Progenitor cell of endocrine pancreas (in vitro differentiated cells): ENCODE measurements around the gene PIK3R6. TPM values are rescaled to one million over a fixed set of nuclear protein-coding genes. Genes with fewer than 3 reads are reported as not detected.

Source experiments
- DNase-seq: peaks from one replicate; pipeline ENCODE4 v3.0.0; 2021; ENCODE audit warnings: low spot score; ENCODE audit not compliant: unreplicated experiment
- H3K27ac Mint-ChIP-seq: 2 replicates; pipeline ENCODE4 v1.8.0; 2021; ENCODE audit warnings: mild to moderate bottlenecking, moderate library complexity, mixed read lengths
- H3K27me3 Mint-ChIP-seq: 2 replicates; pipeline ENCODE4 v1.8.0; 2021; ENCODE audit warnings: mixed read lengths
- H3K36me3 Mint-ChIP-seq: 2 replicates; pipeline ENCODE4 v1.8.0; 2022; ENCODE audit warnings: mixed read lengths; ENCODE audit not compliant: insufficient read depth
- H3K4me1 Mint-ChIP-seq: 2 replicates; pipeline ENCODE4 v1.8.0; 2021; ENCODE audit warnings: low read depth, mixed read lengths
- H3K4me3 Mint-ChIP-seq: 2 replicates; pipeline ENCODE4 v1.8.0; 2021; ENCODE audit warnings: low read depth, mild to moderate bottlenecking, moderate library complexity, mixed read lengths
- H3K9me3 Mint-ChIP-seq: 2 replicates; pipeline ENCODE4 v1.8.0; 2021; ENCODE audit warnings: low read depth, mixed read lengths
- total RNA-seq: library from RNA; stranded (reverse); gene quantifications from 2 replicates; pipeline ENCODE4 v1.2.1, GENCODE V29; 2021
- TF ChIP-seq, protein P1 (sequence below): fragments of 200-600 bp; sonication (generic); IDR thresholded peaks from one replicate; pipeline ENCODE4 v1.5.0; 2021; ENCODE audit warnings: antibody characterized with exemption, mild to moderate bottlenecking; ENCODE audit not compliant: unreplicated experiment

Gene PIK3R6
- total RNA-seq, 1 donor from 2014 or later, result 0.07 TPM

DNA sequence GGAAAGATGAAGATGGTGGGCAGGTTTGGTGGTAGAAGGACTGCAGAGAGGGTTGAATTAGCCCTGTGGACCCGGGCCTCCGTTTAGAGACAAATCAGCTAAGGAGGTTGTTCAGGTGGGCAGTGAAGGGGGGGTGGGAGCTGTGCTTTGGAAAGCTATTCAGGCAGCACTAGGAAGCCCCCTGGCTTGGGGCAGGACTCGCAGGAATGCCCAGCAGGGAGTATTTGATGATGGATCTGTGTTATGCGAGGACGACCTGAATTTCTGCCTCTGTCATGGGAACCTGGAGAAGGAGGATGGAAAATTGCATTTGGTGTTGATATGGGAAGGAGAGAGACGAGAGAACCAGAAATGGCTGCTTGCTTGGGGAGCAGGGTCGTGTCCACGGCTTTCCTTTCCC is 112.6 kb downstream of the PIK3R6 start:
- H3K36me3 Mint-ChIP-seq, result no peaks in the 10 kb centered on the region
- H3K27ac Mint-ChIP-seq, result no peak overlapping the region
- no peak overlapping the region for H3K4me3 Mint-ChIP-seq
- H3K9me3 Mint-ChIP-seq, result no peaks in the 10 kb centered on the region
- TF ChIP-seq, protein P1, sequence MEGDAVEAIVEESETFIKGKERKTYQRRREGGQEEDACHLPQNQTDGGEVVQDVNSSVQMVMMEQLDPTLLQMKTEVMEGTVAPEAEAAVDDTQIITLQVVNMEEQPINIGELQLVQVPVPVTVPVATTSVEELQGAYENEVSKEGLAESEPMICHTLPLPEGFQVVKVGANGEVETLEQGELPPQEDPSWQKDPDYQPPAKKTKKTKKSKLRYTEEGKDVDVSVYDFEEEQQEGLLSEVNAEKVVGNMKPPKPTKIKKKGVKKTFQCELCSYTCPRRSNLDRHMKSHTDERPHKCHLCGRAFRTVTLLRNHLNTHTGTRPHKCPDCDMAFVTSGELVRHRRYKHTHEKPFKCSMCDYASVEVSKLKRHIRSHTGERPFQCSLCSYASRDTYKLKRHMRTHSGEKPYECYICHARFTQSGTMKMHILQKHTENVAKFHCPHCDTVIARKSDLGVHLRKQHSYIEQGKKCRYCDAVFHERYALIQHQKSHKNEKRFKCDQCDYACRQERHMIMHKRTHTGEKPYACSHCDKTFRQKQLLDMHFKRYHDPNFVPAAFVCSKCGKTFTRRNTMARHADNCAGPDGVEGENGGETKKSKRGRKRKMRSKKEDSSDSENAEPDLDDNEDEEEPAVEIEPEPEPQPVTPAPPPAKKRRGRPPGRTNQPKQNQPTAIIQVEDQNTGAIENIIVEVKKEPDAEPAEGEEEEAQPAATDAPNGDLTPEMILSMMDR, result no peak
- DNase-seq, result no peak
- no peaks in the 10 kb centered on the region for H3K4me1 Mint-ChIP-seq
- peaks cover 37% of the 10 kb centered on the region for H3K27me3 Mint-ChIP-seq

DNA sequence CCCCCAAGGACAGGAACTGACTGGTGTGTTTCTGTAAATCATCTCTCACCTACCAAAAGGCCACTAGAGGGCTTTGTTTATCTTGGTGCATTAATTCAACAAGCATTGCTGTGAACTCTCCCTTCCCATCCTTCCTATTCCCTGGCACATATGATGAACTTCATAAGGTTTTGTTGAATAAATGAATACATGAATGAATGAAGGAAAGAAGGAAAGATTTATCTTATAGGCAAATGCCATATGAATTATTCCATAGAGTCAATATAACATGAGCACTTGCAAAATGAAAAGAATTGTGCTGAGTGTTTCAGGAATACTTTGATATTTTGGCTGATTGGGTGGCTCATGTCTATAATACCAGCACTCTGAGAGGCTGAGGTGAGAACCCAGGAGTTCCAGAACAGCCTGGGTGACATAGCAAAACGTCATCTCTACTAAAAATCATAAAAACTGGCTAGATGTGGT is 113.5 kb downstream of the PIK3R6 start:
- Mint-ChIP-seq H3K36me3 (no peaks in the 10 kb centered on the region), H3K4me3 (no peak overlapping the region), H3K9me3 (no peaks in the 10 kb centered on the region), H3K4me1 (no peaks in the 10 kb centered on the region), H3K27me3 (peaks cover 37% of the 10 kb centered on the region), H3K27ac (no peak overlapping the region)
- TF ChIP-seq, protein P1, result peak; percentile 68
- DNase-seq, result no peak

DNA sequence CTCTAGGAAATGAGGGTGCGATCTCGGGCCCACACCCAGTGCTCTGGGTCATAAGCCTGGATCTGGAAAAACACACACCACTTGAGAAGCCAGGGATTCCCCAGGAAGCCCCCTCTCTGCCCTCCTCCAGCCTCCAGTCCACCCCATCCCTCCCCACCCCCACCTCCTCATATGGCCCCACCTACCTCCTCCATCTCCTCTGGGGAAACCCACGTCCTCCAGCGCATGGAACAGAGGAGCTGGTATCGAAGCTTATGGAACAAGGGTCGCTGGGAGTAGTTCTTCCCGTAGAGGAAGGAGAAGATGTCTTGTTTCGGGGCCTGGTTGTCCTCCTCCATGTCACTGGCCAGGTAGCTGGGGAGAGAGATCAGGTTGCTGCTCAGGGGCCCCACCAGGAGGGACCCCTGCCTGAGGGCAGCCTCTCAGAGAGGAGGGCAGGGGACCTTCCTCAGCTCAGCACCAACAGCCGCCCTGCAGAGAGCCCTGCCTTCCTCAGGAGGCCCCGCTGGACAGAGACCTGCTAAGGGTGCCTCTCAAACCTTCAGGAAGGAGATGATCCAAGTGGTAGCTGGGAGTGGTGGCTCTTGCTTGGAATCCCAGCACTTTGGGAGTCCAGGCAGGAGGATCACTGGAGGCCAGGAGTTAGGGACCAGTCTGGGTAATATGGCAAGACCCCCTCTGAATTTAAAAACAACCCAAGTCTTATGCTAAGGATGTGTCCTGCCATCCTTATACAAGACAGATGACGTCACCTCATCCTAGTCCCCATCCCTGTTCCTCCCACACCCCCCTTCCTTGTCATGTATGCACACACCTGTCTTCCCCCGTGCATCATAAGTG is 114.1 kb downstream of the PIK3R6 start:
- H3K27me3 Mint-ChIP-seq, result peaks cover 41% of the 10 kb centered on the region
- DNase-seq, result no peak
- H3K27ac Mint-ChIP-seq, result no peak overlapping the region
- H3K4me3 Mint-ChIP-seq, result no peak overlapping the region
- H3K36me3 Mint-ChIP-seq, result no peaks in the 10 kb centered on the region
- TF ChIP-seq, protein P1, result no peak
- H3K9me3 Mint-ChIP-seq, result no peaks in the 10 kb centered on the region
- H3K4me1 Mint-ChIP-seq, result no peaks in the 10 kb centered on the region

Other genes with a start within 250 kb of the PIK3R6 start
- 244 and 257 TPM in 2 replicates for gene MYH10, start 236.9 kb downstream of the PIK3R6 start, total RNA-seq
- not detected in 2 replicates for gene CCDC42, start 122.8 kb downstream of the PIK3R6 start, total RNA-seq
- gene SPDYE4, start 109.1 kb downstream of the PIK3R6 start, total RNA-seq, result not detected in 2 replicates
- 10.7 and 11.2 TPM in 2 replicates for gene MFSD6L, start 68.3 kb downstream of the PIK3R6 start, total RNA-seq
- 0.29 and 0.50 TPM in 2 replicates for gene PIK3R5, start 98.0 kb upstream of the PIK3R6 start, total RNA-seq
- gene NTN1, start 153.8 kb upstream of the PIK3R6 start, total RNA-seq, result 3.3 and 4.4 TPM in 2 replicates